CD8-positive, alpha-beta memory T cell (primary cell): Measurements from ENCODE around the gene TPSG1. TPM values are rescaled to one million over a fixed set of nuclear protein-coding genes. Genes with fewer than 3 reads are reported as not detected.
"Not testable (repeated sequence)": the region's sequence is repeated elsewhere in the genome, so short reads cannot be mapped to it uniquely, and the experiment has no call there.

Experiments used
- CTCF ChIA-PET: fragments of 350-600 bp; sonication (Branson Sonifier 250); formaldehyde crosslinking; loops from one replicate; lab custom pipeline; 2021; ENCODE audit warnings: antibody characterized with exemption; lab: Charles Lee
- POLR2A ChIA-PET: fragments of 350-600 bp; sonication (Branson Sonifier 250); formaldehyde crosslinking; loops from one replicate; lab custom pipeline; 2021; ENCODE audit warnings: antibody characterized with exemption; lab: Charles Lee
- DNase-seq, 5 donors: peaks; one replicate each; pipeline versions ENCODE4 v3.0.0 to v3.0.0-alpha.2; 2020 to 2022; ENCODE audit warnings: mixed read lengths in 1 of 5
- H3K27ac ChIP-seq: one replicate; pipeline ENCODE4 v1.7.0; 2013; ENCODE audit warnings: low read depth, mild to moderate bottlenecking, low read length, moderate library complexity
- H3K27me3 ChIP-seq: 2 replicates; pipeline ENCODE4 v1.7.0; 2013; ENCODE audit warnings: low read length, mild to moderate bottlenecking; ENCODE audit not compliant: insufficient read depth, poor library complexity, severe bottlenecking
- H3K36me3 ChIP-seq: 2 replicates; pipeline ENCODE4 v1.7.0; 2013; ENCODE audit warnings: mild to moderate bottlenecking, low read length, moderate library complexity; ENCODE audit not compliant: insufficient read depth
- H3K4me1 ChIP-seq: 2 replicates; pipeline ENCODE4 v1.7.0; 2013; ENCODE audit warnings: mild to moderate bottlenecking, low read length, moderate library complexity; ENCODE audit not compliant: insufficient read depth
- H3K4me3 ChIP-seq: 2 replicates; pipeline ENCODE4 v1.7.0; 2013; ENCODE audit warnings: mild to moderate bottlenecking, low read length
- H3K9me3 ChIP-seq: 2 replicates; pipeline ENCODE4 v1.7.0; 2013; ENCODE audit warnings: mild to moderate bottlenecking, low read length
- H3K27ac Mint-ChIP-seq, 8 donors: one replicate each; pipeline ENCODE4 v1.8.0; 2020 to 2021; ENCODE audit warnings: mixed read lengths in 8 of 8, mild to moderate bottlenecking in 6 of 8, inconsistent platforms in 3 of 8, moderate library complexity in 3 of 8
- H3K27me3 Mint-ChIP-seq, 2 donors: one replicate each; pipeline ENCODE4 v1.8.0; 2020 to 2021; ENCODE audit warnings: mixed read lengths in 2 of 2, mild to moderate bottlenecking in 1 of 2, moderate library complexity in 1 of 2
- H3K36me3 Mint-ChIP-seq, 3 donors: one replicate each; pipeline ENCODE4 v1.8.0; 2020 to 2021; ENCODE audit warnings: mixed read lengths in 3 of 3, inconsistent platforms in 1 of 3, mild to moderate bottlenecking in 1 of 3
- H3K4me1 Mint-ChIP-seq, 3 donors: one replicate each; pipeline ENCODE4 v1.8.0; 2020 to 2021; ENCODE audit warnings: mixed read lengths in 3 of 3, inconsistent platforms in 1 of 3, mild to moderate bottlenecking in 1 of 3
- H3K4me3 Mint-ChIP-seq, 7 donors: one replicate each; pipeline ENCODE4 v1.8.0; 2020 to 2021; ENCODE audit warnings: mixed read lengths in 7 of 7, mild to moderate bottlenecking in 6 of 7, moderate library complexity in 4 of 7, inconsistent platforms in 2 of 7
- H3K9me3 Mint-ChIP-seq, 5 donors: one replicate each; pipeline ENCODE4 v1.8.0; 2020 to 2022; ENCODE audit warnings: mixed read lengths in 5 of 5, mild to moderate bottlenecking in 3 of 5, moderate library complexity in 2 of 5, inconsistent platforms in 1 of 5
- polyA plus RNA-seq: library from polyadenylated mRNA; unstranded; fragments of 300-500 nt; fragmentation: Illumina TruSeq; gene quantifications from one replicate; pipeline ENCODE4 v1.2.3, GENCODE V29; 2021
- total RNA-seq, 2 experiments: library from RNA; stranded (reverse); gene quantifications; one replicate each; pipeline ENCODE4 v1.2.3, GENCODE V29; 2021

TPSG1 gene
- total and polyA plus RNA-seq, 3 experiments from 2014 or later = not detected

DNA sequence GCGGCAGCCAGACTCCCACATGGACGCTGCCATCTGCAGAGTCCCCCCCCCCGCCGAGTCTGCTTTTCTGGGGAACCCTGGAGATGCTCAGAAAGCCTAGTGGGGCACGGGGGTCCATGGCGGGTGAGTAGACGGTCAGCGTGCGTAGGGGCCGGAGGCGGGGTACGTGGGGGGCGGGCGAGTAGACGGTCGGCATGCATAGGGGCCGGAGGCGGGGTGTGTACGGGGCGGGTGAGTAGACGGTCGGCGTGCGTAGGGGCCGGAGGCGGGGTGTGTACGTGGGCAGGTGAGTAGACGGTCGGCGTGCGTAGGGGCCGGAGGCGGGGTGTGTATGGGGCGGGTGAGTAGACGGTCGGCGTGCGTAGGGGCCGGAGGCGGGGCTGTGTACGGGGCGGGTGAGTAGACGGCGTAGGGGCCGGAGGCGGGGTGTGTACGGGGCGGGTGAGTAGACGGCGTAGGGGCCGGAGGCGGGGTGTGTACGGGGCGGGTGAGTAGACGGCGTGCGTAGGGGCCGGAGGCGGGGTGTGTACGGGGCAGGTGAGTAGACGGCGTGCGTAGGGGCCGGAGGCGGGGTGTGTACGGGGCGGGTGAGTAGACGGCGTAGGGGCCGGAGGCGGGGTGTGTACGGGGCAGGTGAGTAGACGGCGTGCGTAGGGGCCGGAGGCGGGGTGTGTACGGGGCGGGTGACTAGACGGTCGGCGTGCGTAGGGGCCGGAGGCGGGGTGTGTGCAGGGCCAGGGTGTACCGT is 39.4 kb downstream of the TPSG1 start:
- H3K9me3 ChIP-seq, H3K9me3 Mint-ChIP-seq, H3K36me3 Mint-ChIP-seq, H3K4me3 ChIP-seq, H3K4me1 ChIP-seq, CTCF ChIA-PET, DNase-seq, POLR2A ChIA-PET, H3K27ac Mint-ChIP-seq, H3K36me3 ChIP-seq, H3K27me3 ChIP-seq, H3K27me3 Mint-ChIP-seq, H3K27ac ChIP-seq, H3K4me1 Mint-ChIP-seq, H3K4me3 Mint-ChIP-seq: not testable (repeated sequence)

DNA sequence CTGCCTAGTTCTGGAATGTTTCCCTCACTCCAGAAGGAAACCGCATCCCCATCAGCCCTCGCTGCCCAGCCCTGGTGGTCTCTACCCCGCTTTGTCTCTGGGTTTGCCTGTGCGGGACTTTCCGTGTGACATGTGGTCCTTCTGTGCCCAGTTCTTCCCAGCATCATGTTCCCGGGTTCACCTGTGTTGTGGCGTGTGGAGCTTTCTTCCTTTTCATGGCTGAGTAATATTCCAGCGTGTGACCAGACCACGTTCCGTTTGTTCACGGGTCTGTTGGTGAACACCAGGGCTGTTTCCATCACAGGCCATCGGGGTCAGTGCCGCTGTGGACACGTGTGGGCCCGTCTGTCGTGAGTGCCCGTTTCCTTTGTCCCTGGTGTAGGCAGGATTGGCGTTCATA is 40.1 kb downstream of the TPSG1 start:
- H3K9me3 Mint-ChIP-seq = peaks cover 0 to 1% (median 0%) of the 10 kb centered on the region in 5 donors
- CTCF ChIA-PET = no interaction called here

DNA sequence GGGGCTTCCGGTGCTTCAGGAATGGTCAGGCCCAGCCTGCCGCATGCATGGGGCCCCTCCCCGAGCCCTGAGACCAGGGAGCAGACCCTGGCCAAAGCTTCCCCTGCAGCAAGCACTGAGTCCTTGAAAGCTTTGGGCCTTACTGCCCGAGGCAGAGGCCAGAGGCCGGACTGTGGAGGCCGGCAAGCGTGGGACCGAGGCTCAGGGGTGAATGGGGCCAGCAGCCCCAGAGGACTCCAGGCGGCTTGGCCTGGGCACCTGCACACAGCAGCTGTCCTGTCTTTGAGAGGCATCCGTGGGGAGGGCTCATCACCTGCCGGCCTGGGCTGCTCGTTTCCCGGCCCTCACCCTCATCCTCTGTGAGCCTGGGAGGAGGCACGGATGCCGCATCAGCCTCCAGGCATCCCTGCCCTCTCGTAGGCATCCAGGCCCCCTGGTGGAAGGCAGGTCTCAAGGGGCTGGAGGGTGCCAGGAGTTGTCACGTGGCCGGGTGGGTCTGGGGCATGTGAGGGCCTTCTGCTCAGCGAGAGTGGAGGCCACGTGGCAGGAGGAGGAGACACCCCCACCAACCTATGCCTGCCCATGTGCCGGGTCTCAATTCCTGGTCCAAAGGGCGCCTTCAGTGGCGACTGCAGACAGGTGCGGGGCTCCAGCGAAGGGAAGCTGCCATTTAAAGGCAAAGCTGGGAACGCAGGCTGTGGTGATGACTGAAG is 40.8 kb downstream of the TPSG1 start:
- H3K4me1 Mint-ChIP-seq = no peaks in the 10 kb centered on the region
- H3K36me3 Mint-ChIP-seq = no peaks in the 10 kb centered on the region
- no peaks in the 10 kb centered on the region for H3K9me3 ChIP-seq
- ChIA-PET POLR2A (no interaction called here), CTCF (no interaction called here)
- H3K27ac ChIP-seq = no peak overlapping the region
- H3K36me3 ChIP-seq = no peaks in the 10 kb centered on the region
- H3K4me3 Mint-ChIP-seq = no peak overlapping the region
- H3K9me3 Mint-ChIP-seq = peaks cover 0 to 1% (median 0%) of the 10 kb centered on the region in 5 donors
- H3K27ac Mint-ChIP-seq = no peak overlapping the region
- DNase-seq = no peak
- H3K27me3 ChIP-seq = no peaks in the 10 kb centered on the region
- H3K4me1 ChIP-seq = no peaks in the 10 kb centered on the region
- H3K4me3 ChIP-seq = no peak overlapping the region
- H3K27me3 Mint-ChIP-seq = peaks cover 1 to 3% of the 10 kb centered on the region in 2 donors

More for the DNA sequence above, 40.1 kb downstream of the TPSG1 start:
- H3K4me3 Mint-ChIP-seq = no peak overlapping the region
- POLR2A ChIA-PET = no interaction called here
- H3K4me1 ChIP-seq = no peaks in the 10 kb centered on the region
- H3K36me3 ChIP-seq = no peaks in the 10 kb centered on the region
- H3K4me3 ChIP-seq = no peak overlapping the region
- H3K27ac Mint-ChIP-seq = no peak overlapping the region
- no peaks in the 10 kb centered on the region for H3K27me3 ChIP-seq
- H3K27me3 Mint-ChIP-seq = peaks cover 1 to 3% of the 10 kb centered on the region in 2 donors
- H3K9me3 ChIP-seq = no peaks in the 10 kb centered on the region
- H3K4me1 Mint-ChIP-seq = no peaks in the 10 kb centered on the region
- H3K36me3 Mint-ChIP-seq = no peaks in the 10 kb centered on the region
- no peak overlapping the region for H3K27ac ChIP-seq
- DNase-seq = no peak

DNA sequence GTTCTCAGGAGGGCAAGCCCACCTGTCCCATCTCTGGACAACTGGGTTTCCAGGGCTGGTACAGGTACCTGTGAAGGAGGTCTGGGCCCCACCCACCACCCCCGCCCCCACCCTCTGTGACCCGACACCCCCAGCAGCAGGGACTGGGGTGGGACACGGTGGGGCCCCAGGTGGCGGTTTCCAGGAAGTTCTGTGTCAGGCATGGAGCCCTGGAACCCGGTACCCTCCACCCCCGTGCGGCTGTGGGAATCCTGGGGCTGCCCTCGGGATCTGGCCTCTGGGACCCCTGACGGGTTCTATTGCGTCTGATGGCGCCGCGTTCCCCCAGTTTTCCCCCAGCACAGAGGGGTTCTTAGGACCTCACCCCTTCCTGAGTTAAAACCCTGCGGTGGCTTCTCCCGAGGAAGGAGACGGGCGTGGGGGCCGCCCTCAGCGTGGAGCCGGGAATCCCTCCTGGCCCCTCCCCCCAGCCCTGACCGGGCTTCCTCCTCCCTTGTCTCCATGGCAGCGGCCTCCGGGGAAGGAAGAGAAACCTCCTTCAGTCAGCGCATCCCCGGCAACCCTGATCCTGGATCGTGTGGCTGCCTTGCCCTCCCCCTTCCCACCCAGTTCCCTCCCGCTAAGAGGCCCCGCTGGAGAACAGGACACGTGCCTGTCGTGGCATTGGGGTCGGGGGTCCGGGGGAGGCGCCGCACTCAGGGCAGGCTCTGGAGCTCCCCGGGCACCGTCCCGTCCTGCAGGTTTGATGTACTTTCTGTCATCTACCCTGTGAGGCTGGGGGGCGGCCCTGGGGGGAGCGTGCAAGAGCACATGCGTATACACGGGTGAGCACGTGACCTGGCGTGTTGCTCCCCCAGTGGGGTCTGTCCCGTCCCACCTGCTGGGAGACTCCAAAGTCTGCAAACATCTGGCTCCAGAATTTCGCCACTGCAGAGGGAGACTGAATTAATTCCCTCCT is 41.8 kb downstream of the TPSG1 start:
- H3K4me3 ChIP-seq = no peak overlapping the region
- H3K4me1 ChIP-seq = no peaks in the 10 kb centered on the region
- H3K36me3 ChIP-seq = no peaks in the 10 kb centered on the region
- H3K27me3 ChIP-seq = no peaks in the 10 kb centered on the region
- Mint-ChIP-seq H3K27ac (no peak overlapping the region), H3K27me3 (peaks cover 0 to 3% of the 10 kb centered on the region in 2 donors), H3K36me3 (no peaks in the 10 kb centered on the region), H3K4me1 (no peaks in the 10 kb centered on the region), H3K9me3 (peaks cover 0 to 1% (median 0%) of the 10 kb centered on the region in 5 donors), H3K4me3 (no peak overlapping the region)
- no peak overlapping the region for H3K27ac ChIP-seq
- DNase-seq = no peak
- CTCF ChIA-PET = no interaction called here
- POLR2A ChIA-PET = no interaction called here
- no peaks in the 10 kb centered on the region for H3K9me3 ChIP-seq

DNA sequence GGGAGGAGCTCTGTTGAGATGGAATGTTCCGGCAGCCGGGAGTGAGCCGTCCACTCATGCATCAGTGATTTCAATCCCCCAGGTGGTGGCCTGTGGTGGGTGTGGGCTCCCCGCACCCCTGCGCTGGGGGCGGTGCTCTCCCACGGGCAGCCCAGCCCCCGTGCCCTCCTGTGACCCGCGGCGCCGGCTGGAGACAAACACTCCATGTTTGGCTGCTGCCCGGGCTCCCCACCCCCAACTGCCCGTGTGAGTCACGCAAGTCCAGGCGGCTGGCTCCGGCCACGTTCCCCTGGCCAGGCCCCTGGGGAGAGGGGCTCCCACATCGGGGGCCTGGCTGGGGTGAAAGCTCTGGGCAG is 42.8 kb downstream of the TPSG1 start:
- Mint-ChIP-seq H3K4me1 (no peaks in the 10 kb centered on the region), H3K27me3 (peaks cover 0 to 2% of the 10 kb centered on the region in 2 donors), H3K27ac (no peak overlapping the region), H3K36me3 (no peaks in the 10 kb centered on the region), H3K4me3 (no peak overlapping the region), H3K9me3 (peaks cover 0 to 1% (median 0%) of the 10 kb centered on the region in 5 donors)
- CTCF ChIA-PET = no interaction called here
- Histone ChIP-seq H3K36me3 (no peaks in the 10 kb centered on the region), H3K9me3 (no peaks in the 10 kb centered on the region), H3K4me1 (no peaks in the 10 kb centered on the region), H3K4me3 (no peak overlapping the region), H3K27me3 (no peaks in the 10 kb centered on the region), H3K27ac (no peak overlapping the region)
- POLR2A ChIA-PET = no interaction called here
- DNase-seq = no peak

DNA sequence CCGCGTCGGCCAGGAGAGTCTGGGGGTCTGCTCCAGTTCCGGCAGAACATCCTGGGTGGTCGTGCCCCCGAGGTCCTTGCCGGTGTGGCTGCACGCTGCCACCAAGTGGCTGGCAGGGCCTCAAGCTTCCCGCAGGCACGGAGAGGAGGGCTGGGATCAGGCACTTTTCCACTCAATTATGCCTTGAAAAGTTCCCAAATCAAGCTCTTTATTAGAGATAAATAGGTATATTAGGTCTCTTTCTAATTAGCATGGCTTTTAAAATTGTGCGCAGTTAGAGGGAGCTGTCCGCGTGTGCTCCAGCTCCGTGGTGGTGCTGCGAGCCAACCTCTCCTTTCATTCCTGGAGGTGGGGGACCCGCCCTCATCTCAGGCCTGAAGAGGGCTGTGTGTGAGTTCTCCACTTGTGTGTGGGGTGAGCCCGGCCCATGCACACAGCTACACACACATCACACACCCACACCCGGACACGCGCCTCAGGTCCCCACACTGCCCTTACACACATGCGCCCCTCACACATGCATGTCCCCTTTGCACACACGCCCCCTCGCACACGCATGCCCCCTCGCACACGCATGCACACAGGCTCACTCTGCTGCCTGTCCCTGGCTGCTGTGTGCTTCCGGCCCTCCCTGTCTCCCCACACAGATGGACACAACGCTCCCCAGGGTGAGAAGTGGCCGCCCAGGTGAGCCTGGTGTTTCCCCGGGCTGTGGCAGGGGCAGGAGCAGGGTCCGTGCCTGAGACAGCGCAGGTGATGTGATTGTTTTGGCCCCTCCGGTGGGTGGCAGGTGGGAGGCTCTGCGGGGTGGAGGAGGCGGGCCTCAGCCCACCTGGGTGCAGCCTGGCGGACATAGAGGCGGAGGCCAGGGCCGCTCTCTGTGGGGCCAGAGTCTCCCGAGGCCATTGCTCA is 43.4 kb downstream of the TPSG1 start:
- Histone ChIP-seq H3K4me1 (no peaks in the 10 kb centered on the region), H3K27me3 (no peaks in the 10 kb centered on the region), H3K4me3 (no peak overlapping the region), H3K27ac (no peak overlapping the region), H3K36me3 (no peaks in the 10 kb centered on the region), H3K9me3 (no peaks in the 10 kb centered on the region)
- Mint-ChIP-seq H3K27me3 (peaks cover 0 to 2% of the 10 kb centered on the region in 2 donors), H3K9me3 (peaks cover 0 to 1% (median 0%) of the 10 kb centered on the region in 5 donors), H3K4me3 (no peak overlapping the region), H3K27ac (no peak overlapping the region), H3K4me1 (no peaks in the 10 kb centered on the region), H3K36me3 (no peaks in the 10 kb centered on the region)
- ChIA-PET CTCF (no interaction called here), POLR2A (no interaction called here)
- no peak for DNase-seq

DNA sequence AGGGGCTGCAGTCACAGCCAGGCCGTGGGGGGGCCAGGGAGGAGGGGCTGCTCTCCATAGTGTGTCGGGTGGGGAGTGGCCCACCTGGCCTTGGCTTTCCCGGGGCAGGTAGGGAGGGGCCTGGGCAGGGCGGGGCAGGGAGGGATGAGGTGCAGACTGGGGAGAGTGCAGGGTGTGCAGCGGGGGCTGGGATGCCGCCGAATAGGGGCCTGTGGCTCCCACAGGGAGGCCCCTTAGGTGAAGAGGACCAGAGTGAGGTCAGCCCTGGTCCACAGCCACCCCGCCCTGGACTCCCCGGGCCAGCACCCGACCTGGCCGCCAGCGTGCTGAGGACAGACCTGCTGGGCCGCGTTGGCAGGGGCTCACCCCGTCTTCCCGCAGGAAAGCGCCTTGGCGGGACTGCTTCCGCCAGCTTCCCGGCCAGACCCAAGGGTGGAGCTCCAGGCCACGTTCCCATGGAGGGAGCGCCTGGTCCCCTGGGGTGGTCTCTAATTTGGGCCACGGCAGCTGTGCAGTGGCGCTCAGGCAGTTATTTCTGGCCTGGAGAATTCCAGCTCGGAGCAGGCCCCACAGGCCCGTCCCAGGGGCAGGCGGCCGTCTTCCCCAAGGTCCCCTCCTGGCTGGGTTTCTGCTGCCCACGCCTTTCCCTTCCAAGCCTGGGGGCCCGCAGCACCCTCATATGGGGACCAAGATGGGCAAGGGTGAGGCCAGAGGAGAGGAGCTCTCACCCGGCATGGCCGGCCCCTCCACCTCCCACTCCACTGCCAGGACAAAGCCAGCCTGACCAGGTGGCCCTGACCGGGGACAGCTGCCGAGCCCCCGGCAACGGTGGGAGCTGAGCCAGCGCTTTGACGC is 44.3 kb downstream of the TPSG1 start:
- H3K36me3 ChIP-seq = no peaks in the 10 kb centered on the region
- no peaks in the 10 kb centered on the region for H3K4me1 ChIP-seq
- no peaks in the 10 kb centered on the region for H3K9me3 ChIP-seq
- H3K4me3 ChIP-seq = no peak overlapping the region
- no peaks in the 10 kb centered on the region for H3K4me1 Mint-ChIP-seq
- peaks cover 0 to 1% (median 0%) of the 10 kb centered on the region in 5 donors for H3K9me3 Mint-ChIP-seq
- no peak for DNase-seq
- ChIA-PET POLR2A (no interaction called here), CTCF (no interaction called here)
- H3K27ac Mint-ChIP-seq = no peak overlapping the region
- no peaks in the 10 kb centered on the region for H3K27me3 ChIP-seq
- no peaks in the 10 kb centered on the region for H3K36me3 Mint-ChIP-seq
- no peak overlapping the region for H3K27ac ChIP-seq
- H3K27me3 Mint-ChIP-seq = peaks cover 0 to 2% of the 10 kb centered on the region in 2 donors
- no peak overlapping the region for H3K4me3 Mint-ChIP-seq
